ENCODE measurements around the gene C4A. TPM values are rescaled to one million over a fixed set of nuclear protein-coding genes. Genes with fewer than 3 reads are reported as not detected.

C4A gene
- total and polyA plus RNA-seq, 2 of the 13 experiments (the other 11 are each of a cell fraction or from before 2014, with no cell fraction given) = 165 to 478 TPM

- no peak for TF ChIP-seq MAFG (CRISPR knock-in tag; IDR thresholded peaks at IDR 0.05)
- peak; percentile 74; the same call in 1 of the 2 replicates for TF ChIP-seq SMAD3 (CRISPR knock-in tag; IDR thresholded peaks at IDR 0.05)
- peak; percentile 85 for TF ChIP-seq MEIS1 (CRISPR knock-in tag; IDR thresholded peaks at IDR 0.05; ENCODE audit: borderline replicate concordance)
- no peak for TF ChIP-seq MZF1 (CRISPR knock-in tag; IDR thresholded peaks at IDR 0.05; ENCODE audit: borderline replicate concordance)
- no peak for TF ChIP-seq ZNF530 (CRISPR knock-in tag; IDR thresholded peaks at IDR 0.05; ENCODE audit: low read depth)
- no peak for TF ChIP-seq SNRNP70 (IDR thresholded peaks at IDR 0.05; ENCODE audit: low read depth, low read length)
- peak; percentile 73 for TF ChIP-seq ZNF574 (CRISPR knock-in tag; IDR thresholded peaks at IDR 0.05)
- peak; percentile 47 for TF ChIP-seq NFKB2 (CRISPR knock-in tag; IDR thresholded peaks at IDR 0.05; ENCODE audit: borderline replicate concordance)
- TF ChIP-seq SALL1 (CRISPR knock-in tag; IDR thresholded peaks at IDR 0.05) = peak; percentile 100
- TF ChIP-seq E2F2 (CRISPR knock-in tag; IDR thresholded peaks at IDR 0.05; ENCODE audit: borderline replicate concordance) = peak; percentile 49; the same call in 1 of the 2 replicates
- TF ChIP-seq HDAC1 (CRISPR knock-in tag; IDR thresholded peaks at IDR 0.05) = peak; percentile 87
- peak; percentile 18 for TF ChIP-seq ZNF768 (CRISPR knock-in tag; IDR thresholded peaks at IDR 0.05)
- TF ChIP-seq SRSF4 (IDR thresholded peaks at IDR 0.05; ENCODE audit: low read depth, low read length, poor library complexity, severe bottlenecking) = no peak
- peak; percentile 94 for TF ChIP-seq NR2F6 (IDR thresholded peaks at IDR 0.05)
- TF ChIP-seq NR2F6 (CRISPR knock-in tag; IDR thresholded peaks at IDR 0.05) = peak; percentile 97
- TF ChIP-seq MXD4 (CRISPR knock-in tag; IDR thresholded peaks at IDR 0.05) = peak; percentile 41; the same call in 1 of the 2 replicates
- peak; percentile 62; the same call in 1 of the 2 replicates for TF ChIP-seq HNF1A (IDR thresholded peaks at IDR 0.05; ENCODE audit: low read depth)
- TF ChIP-seq HNF1A (CRISPR knock-in tag; IDR thresholded peaks at IDR 0.05; ENCODE audit: borderline replicate concordance) = peak; percentile 75; the same call in 1 of the 2 replicates
- TF ChIP-seq KDM2A (CRISPR knock-in tag; IDR thresholded peaks at IDR 0.05; ENCODE audit: borderline replicate concordance, low read depth) = peak; percentile 78; the same call in 1 of the 2 replicates
Observed at GRCh38 chr6:31945507-31946369, 36.1 kb upstream of the C4A start, which contains the start of gene CFB (continued).

Measured in HepG2 (cell line).